H1 (cell line): ENCODE data around the gene ARRB1. TPM values are rescaled to one million over a fixed set of nuclear protein-coding genes. Genes with fewer than 3 reads are reported as not detected.

Experiments
- CTCF ChIA-PET: fragments of 300-600 bp; sonication (Branson Sonifier 250); formaldehyde crosslinking; loops from one replicate; lab custom pipeline; 2021; ENCODE audit not compliant: partially characterized antibody; lab: Charles Lee
- POLR2A ChIA-PET: fragments of 300-600 bp; sonication (Branson Sonifier 250); formaldehyde crosslinking; loops from one replicate; lab custom pipeline; 2021; ENCODE audit warnings: inconsistent platforms; ENCODE audit not compliant: partially characterized antibody; lab: Charles Lee
- DNase-seq, 2 experiments: peaks; one replicate each; pipeline versions ENCODE4 v3.0.0 to v3.0.0-alpha.2; 2010 to 2022; ENCODE audit warnings: low spot score in 2 of 2, low read depth in 1 of 2, mixed read lengths in 1 of 2
- FAIRE-seq: peaks from 2 replicates; lab custom pipeline; 2011; peaks lifted over from hg19 to GRCh38; lab: Jason Lieb, UNC
- H2AFZ ChIP-seq: 2 replicates; pipeline ENCODE4 v1.8.1; 2012; ENCODE audit warnings: low read length, inconsistent platforms
- H2AK5ac ChIP-seq: 2 replicates; pipeline ENCODE4 v1.6.1; 2013; ENCODE audit warnings: low read depth, low read length
- H2BK120ac ChIP-seq: replicated peaks from 2 replicates; pipeline ENCODE3; 2013; ENCODE audit warnings: low read depth, low read length, inconsistent platforms
- H2BK12ac ChIP-seq: 2 replicates; pipeline ENCODE4 v1.6.1; 2013; ENCODE audit warnings: low read depth, low read length
- H2BK15ac ChIP-seq: 2 replicates; pipeline ENCODE4 v1.6.1; 2013; ENCODE audit warnings: low read length
- H2BK20ac ChIP-seq: 2 replicates; pipeline ENCODE4 v1.6.1; 2013; ENCODE audit warnings: low read length
- H2BK5ac ChIP-seq: 2 replicates; pipeline ENCODE4 v1.6.1; 2013; ENCODE audit warnings: low read depth, low read length
- H3K14ac ChIP-seq: 2 replicates; pipeline ENCODE4 v1.6.1; 2013; ENCODE audit warnings: inconsistent platforms; ENCODE audit not compliant: insufficient read length
- H3K18ac ChIP-seq: 2 replicates; pipeline ENCODE4 v1.6.1; 2013; ENCODE audit warnings: low read length; ENCODE audit errors: extremely low read depth
- H3K23ac ChIP-seq: 2 replicates; pipeline ENCODE4 v1.6.1; 2013; ENCODE audit warnings: inconsistent platforms; ENCODE audit not compliant: insufficient read length
- H3K23me2 ChIP-seq: 2 replicates; pipeline ENCODE4 v1.6.1; 2013; ENCODE audit warnings: low read depth, low read length
- H3K27ac ChIP-seq: 2 replicates; pipeline ENCODE4 v1.6.1; 2011; ENCODE audit warnings: low read depth, low read length, inconsistent platforms
- H3K27me3 ChIP-seq, 4 experiments: replicated peaks in 1 of 4; 1 replicate in 1 of 4; 2 replicates in 3 of 4; pipeline versions ENCODE4 v1.6.1 to v1.8.1; 2011 to 2013; ENCODE audit warnings: low read length in 3 of 4, mild to moderate bottlenecking in 3 of 4, inconsistent platforms in 2 of 4, mixed read lengths in 2 of 4, moderate library complexity in 1 of 4; ENCODE audit not compliant: control insufficient read depth in 3 of 4, insufficient read depth in 3 of 4; ENCODE audit errors: extremely low read depth in 1 of 4
- H3K36me3 ChIP-seq, 4 experiments: 2 replicates each; pipeline versions ENCODE4 v1.6.1 to v1.8.1; 2011 to 2013; ENCODE audit warnings: mild to moderate bottlenecking in 4 of 4, low read length in 3 of 4, moderate library complexity in 2 of 4, control low read depth in 1 of 4, inconsistent platforms in 1 of 4; ENCODE audit not compliant: insufficient read depth in 4 of 4, control insufficient read depth in 2 of 4
- H3K4ac ChIP-seq: replicated peaks from 2 replicates; pipeline ENCODE3; 2013; ENCODE audit warnings: low read length, low read depth, mixed read lengths, inconsistent platforms; ENCODE audit not compliant: insufficient read length
- H3K4me1 ChIP-seq, 4 experiments: replicated peaks in 1 of 4; 1 replicate in 1 of 4; 2 replicates in 3 of 4; pipeline versions ENCODE4 v1.6.1 to v1.8.1; 2011 to 2013; ENCODE audit warnings: low read length in 3 of 4, inconsistent platforms in 2 of 4, mixed read lengths in 1 of 4; ENCODE audit not compliant: insufficient read depth in 4 of 4, control insufficient read depth in 3 of 4
- H3K4me2 ChIP-seq, 2 experiments: 2 replicates each; pipeline versions ENCODE4 v1.6.1 to v1.8.1; 2011 to 2013; ENCODE audit warnings: low read depth in 2 of 2, low read length in 2 of 2, control low read depth in 1 of 2, inconsistent platforms in 1 of 2, mild to moderate bottlenecking in 1 of 2; ENCODE audit not compliant: insufficient read depth in 1 of 2
- H3K4me3 ChIP-seq, 4 experiments: fragments of 200-600, 300-600 bp in 1 of 4; sonication (generic), shearing (Covaris generic), sonication (Bioruptor Twin) in 1 of 4; 2 replicates each; pipeline versions ENCODE4 v1.5.1 to v1.8.1; 2011 to 2016; ENCODE audit warnings: low read length in 4 of 4, low read depth in 3 of 4, control low read depth in 2 of 4, inconsistent platforms in 2 of 4, mild to moderate bottlenecking in 2 of 4, mixed read lengths in 1 of 4, moderate library complexity in 1 of 4; ENCODE audit not compliant: insufficient read depth in 2 of 4; ENCODE audit errors: extremely low read depth in 1 of 4
- H3K56ac ChIP-seq: replicated peaks from 2 replicates; pipeline ENCODE3; 2013; ENCODE audit warnings: low read depth, mild to moderate bottlenecking, mixed read lengths, low read length, inconsistent platforms; ENCODE audit not compliant: insufficient read length
- H3K79me1 ChIP-seq: 2 replicates; pipeline ENCODE4 v1.6.1; 2013; ENCODE audit warnings: low read depth, low read length, control low read depth
- H3K79me2 ChIP-seq, 2 experiments: 2 replicates each; pipeline versions ENCODE4 v1.6.1 to v1.8.1; 2012 to 2013; ENCODE audit warnings: low read length in 2 of 2, mild to moderate bottlenecking in 2 of 2, inconsistent platforms in 1 of 2; ENCODE audit not compliant: insufficient read depth in 2 of 2, control insufficient read depth in 1 of 2
- H3K9ac ChIP-seq, 4 experiments: replicated peaks in 1 of 4; 1 replicate in 1 of 4; 2 replicates in 3 of 4; pipeline versions ENCODE4 v1.6.1 to v1.8.1; 2011 to 2013; ENCODE audit warnings: low read depth in 3 of 4, low read length in 3 of 4, control low read depth in 2 of 4, mild to moderate bottlenecking in 2 of 4, moderate library complexity in 2 of 4, inconsistent platforms in 1 of 4; ENCODE audit errors: extremely low read depth in 1 of 4
- H3K9me3 ChIP-seq, 2 experiments: 2 replicates each; pipeline versions ENCODE4 v1.6.1 to v1.8.1; 2012 to 2013; ENCODE audit warnings: mild to moderate bottlenecking in 2 of 2, moderate library complexity in 2 of 2, control low read depth in 1 of 2, inconsistent platforms in 1 of 2, low read depth in 1 of 2, low read length in 1 of 2, mixed read lengths in 1 of 2; ENCODE audit not compliant: insufficient read depth in 2 of 2
- H4K20me1 ChIP-seq, 2 experiments: replicated peaks in 1 of 2; 2 replicates each; pipeline versions ENCODE3 to v1.8.1; 2011 to 2013; ENCODE audit warnings: inconsistent platforms in 2 of 2, low read length in 2 of 2, mild to moderate bottlenecking in 1 of 2; ENCODE audit not compliant: insufficient read depth in 2 of 2, control insufficient read depth in 1 of 2
- H4K5ac ChIP-seq: 2 replicates; pipeline ENCODE4 v1.6.1; 2013; ENCODE audit warnings: low read length, low read depth, mixed read lengths, inconsistent platforms; ENCODE audit not compliant: insufficient read length
- H4K8ac ChIP-seq: 2 replicates; pipeline ENCODE4 v1.8.0; 2013; ENCODE audit warnings: mild to moderate bottlenecking, moderate library complexity, low read length, inconsistent platforms; ENCODE audit not compliant: insufficient read depth; ENCODE audit errors: extremely low read depth
- H4K91ac ChIP-seq: replicated peaks from 2 replicates; pipeline ENCODE3; 2013; ENCODE audit warnings: low read length, mixed read lengths, inconsistent platforms; ENCODE audit not compliant: insufficient read length
- BACH1 ChIP-seq: IDR thresholded peaks from 2 replicates; pipeline ENCODE4 v1.6.1; 2012; ENCODE audit warnings: low read length, improper control_type of control experiment
- CBX5 ChIP-seq: fragments of 300-800, 300-1000 bp; sonication (generic); IDR thresholded peaks from 2 replicates; pipeline ENCODE4 v1.7.1; 2016; ENCODE audit warnings: antibody characterized with exemption, low read length, low read depth
- CEBPB ChIP-seq: IDR thresholded peaks from 2 replicates; pipeline ENCODE4 v1.6.1; 2012; ENCODE audit warnings: low read depth, low read length
- JUND ChIP-seq: IDR thresholded peaks from 2 replicates; pipeline ENCODE4 v1.6.1; 2011; ENCODE audit warnings: mild to moderate bottlenecking, improper control_type of control experiment, low read length
- NANOG ChIP-seq: IDR thresholded peaks from 2 replicates; pipeline ENCODE4 v1.6.1; 2011; ENCODE audit warnings: low read length, low read depth, mild to moderate bottlenecking, inconsistent platforms; ENCODE audit not compliant: insufficient read depth, poor library complexity, severe bottlenecking
- RBBP5 ChIP-seq: IDR thresholded peaks from 2 replicates; pipeline ENCODE4 v1.7.1; 2012; ENCODE audit warnings: low read depth, mild to moderate bottlenecking, inconsistent platforms, low read length, moderate library complexity, borderline replicate concordance
- RXRA ChIP-seq: IDR thresholded peaks from 2 replicates; pipeline ENCODE4 v1.6.1; 2011; ENCODE audit warnings: low read depth, mild to moderate bottlenecking, low read length, moderate library complexity; ENCODE audit not compliant: insufficient read depth
- SP1 ChIP-seq: IDR thresholded peaks from 2 replicates; pipeline ENCODE4 v1.6.1; 2011; ENCODE audit warnings: low read depth, low read length
- SP4 ChIP-seq: IDR thresholded peaks from 2 replicates; pipeline ENCODE4 v1.6.1; 2012; ENCODE audit warnings: low read length, inconsistent platforms
- TBP ChIP-seq: IDR thresholded peaks from 2 replicates; pipeline ENCODE4 v1.6.1; 2011; ENCODE audit warnings: low read depth, low read length, improper control_type of control experiment
- TEAD4 ChIP-seq: IDR thresholded peaks from 2 replicates; pipeline ENCODE4 v1.6.1; 2012; ENCODE audit warnings: low read depth, low read length, inconsistent platforms, mixed read lengths
- WGBS, 2 experiments: shearing (Covaris generic) in 1 of 2; methylation state at CpG; one replicate each; pipeline versions ENCODE4 v1.1.6 to v1.1.7; 2013 to 2015; ENCODE audit warnings: low lambda C conversion rate in 2 of 2, mixed read lengths in 2 of 2, inconsistent platforms in 1 of 2, low coverage in 1 of 2, missing lambda C conversion rate in 1 of 2; ENCODE audit not compliant: insufficient replicate concordance in 2 of 2, insufficient coverage in 1 of 2, insufficient read length in 1 of 2; ENCODE audit errors: extremely low coverage in 1 of 2, missing lambda C conversion rate in 1 of 2; 5-methylcytosine and 5-hydroxymethylcytosine counted together
- polyA plus RNA-seq, 7 experiments: library from polyadenylated mRNA; depleted of rRNA in 3 of 7; stranded (reverse) in 5 of 7; unstranded in 2 of 7; fragments of >200 nt in 5 of 7; fragments of 200-250 nt in 2 of 7; gene quantifications; 1 replicate in 5 of 7; 2 replicates in 1 of 7; 4 replicates in 1 of 7; pipeline versions ENCODE4 v1.2.1 to v1.2.3, GENCODE V29; 2011 to 2013; ENCODE audit warnings: missing spikeins in 2 of 7, mixed read lengths in 2 of 7
- total RNA-seq: library from RNA; stranded (reverse); fragmentation: NEBNext Ultra II Directional; extraction: Animal tissue kit (Norgen Biotek cat#: 25700); gene quantifications from 2 replicates; pipeline ENCODE4 v1.2.1, GENCODE V29; 2021

Gene ARRB1
- total and polyA plus RNA-seq, 2 of the 8 experiments (the other 6 are each of a cell fraction or from before 2014, with no cell fraction given), result 9.4 to 31.8 TPM

DNA sequence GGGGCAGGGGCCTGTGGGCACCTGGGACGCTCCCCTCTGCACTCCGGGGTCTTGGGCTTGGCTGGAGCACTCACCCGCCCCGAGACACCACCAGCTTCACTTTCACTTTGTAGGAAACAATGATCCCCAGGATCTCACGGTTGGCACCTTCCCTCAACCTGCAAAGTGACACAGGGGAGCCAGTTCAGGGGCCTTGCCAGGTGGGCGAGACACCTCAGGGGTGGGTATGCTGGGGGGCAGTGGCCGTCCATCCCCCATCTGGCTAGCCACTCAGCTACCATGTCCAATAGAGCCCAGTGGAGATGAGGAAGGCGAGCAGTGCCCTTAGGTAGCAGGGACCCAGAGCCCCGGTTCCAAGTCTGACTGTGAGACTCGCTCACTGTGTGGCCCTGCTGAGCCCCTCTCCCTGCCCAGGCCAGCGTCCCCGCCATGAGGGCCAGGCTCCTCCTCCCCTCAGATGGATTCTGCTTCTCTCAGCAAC is 78.6 kb downstream of the ARRB1 start:
- no peaks in the 10 kb centered on the region for H3K36me3 ChIP-seq
- no peak overlapping the region for H2AFZ ChIP-seq
- ChIA-PET CTCF (interaction anchor here (0.6 to 18.0 kb wide), 9 partner anchors 11 to 470 kb away, joined by 3 to 327 read pairs (median 7); no protein-coding TSS in a partner anchor), POLR2A (interaction anchor here (1.5 kb wide), 1 partner anchor 126 kb away, joined by 5 read pairs; no protein-coding TSS in a partner anchor)
- H3K79me2 ChIP-seq, result no peaks in the 10 kb centered on the region
- FAIRE-seq, result no peak
- no peaks in the 10 kb centered on the region for H3K79me1 ChIP-seq
- no peak overlapping the region for H3K23ac ChIP-seq
- H3K4me1 ChIP-seq, result no peaks in the 10 kb centered on the region
- no peak overlapping the region for H2BK5ac ChIP-seq
- H4K20me1 ChIP-seq, result no peaks in the 10 kb centered on the region
- no peak overlapping the region for H3K9ac ChIP-seq
- H3K27ac ChIP-seq, result no peak overlapping the region
- H2BK120ac ChIP-seq, result no peak overlapping the region
- no peak overlapping the region for H2BK12ac ChIP-seq
- TF ChIP-seq NANOG (no peak), CBX5 (no peak), BACH1 (no peak), CEBPB (no peak), SP4 (no peak), TBP (no peak), SP1 (no peak), TEAD4 (no peak), RXRA (no peak), JUND (no peak), RBBP5 (no peak)
- H3K23me2 ChIP-seq, result no peaks in the 10 kb centered on the region
- H2BK15ac ChIP-seq, result no peak overlapping the region
- WGBS, 2 experiments, result 86% methylated on average over 10 of the region's 12 CpGs; no CpG with 5 or more reads in 1 of the 2 experiments
- no peak overlapping the region for H3K4me3 ChIP-seq
- H4K91ac ChIP-seq, result no peak overlapping the region
- H4K5ac ChIP-seq, result no peak overlapping the region
- no peak overlapping the region for H3K18ac ChIP-seq
- H3K14ac ChIP-seq, result no peak overlapping the region
- no peak overlapping the region for H3K4ac ChIP-seq
- no peak overlapping the region for H3K56ac ChIP-seq
- DNase-seq, result no peak
- H3K4me2 ChIP-seq, result no peak overlapping the region
- H2AK5ac ChIP-seq, result no peak overlapping the region
- H3K27me3 ChIP-seq, result no peaks in the 10 kb centered on the region
- H3K9me3 ChIP-seq, result no peaks in the 10 kb centered on the region
- H2BK20ac ChIP-seq, result no peak overlapping the region
- no peak overlapping the region for H4K8ac ChIP-seq
